Upper lobe of left lung (tissue), 4 donors: Measurements from ENCODE around the gene VEGFC.

Experiments
- EP300 ChIP-seq, 4 donors: sonication (generic); formaldehyde crosslinking; IDR thresholded peaks; one replicate each; pipeline ENCODE4 v1.5.1; 2017; ENCODE audit warnings: antibody characterized with exemption in 4 of 4, control low read depth in 2 of 4
- POLR2A ChIP-seq, 4 donors: fragments of 450-650 bp; IDR thresholded peaks; one replicate each; pipeline ENCODE4 v1.5.1; 2016 to 2017; ENCODE audit warnings: antibody characterized with exemption in 4 of 4, mild to moderate bottlenecking in 2 of 4
- POLR2AphosphoS5 ChIP-seq, 2 donors: sonication (generic); formaldehyde crosslinking; IDR thresholded peaks; one replicate each; pipeline ENCODE4 v1.5.1; 2017; ENCODE audit warnings: antibody characterized with exemption in 2 of 2
- TF ChIP-seq, protein P1 (sequence below), 6 experiments: fragments of 450-650 bp in 4 of 6; fragments of 200-600 bp in 2 of 6; sonication (generic) in 2 of 6; IDR thresholded peaks; one replicate each; pipeline ENCODE4 v1.5.1; 2016 to 2019; ENCODE audit warnings: antibody characterized with exemption in 6 of 6

DNA sequence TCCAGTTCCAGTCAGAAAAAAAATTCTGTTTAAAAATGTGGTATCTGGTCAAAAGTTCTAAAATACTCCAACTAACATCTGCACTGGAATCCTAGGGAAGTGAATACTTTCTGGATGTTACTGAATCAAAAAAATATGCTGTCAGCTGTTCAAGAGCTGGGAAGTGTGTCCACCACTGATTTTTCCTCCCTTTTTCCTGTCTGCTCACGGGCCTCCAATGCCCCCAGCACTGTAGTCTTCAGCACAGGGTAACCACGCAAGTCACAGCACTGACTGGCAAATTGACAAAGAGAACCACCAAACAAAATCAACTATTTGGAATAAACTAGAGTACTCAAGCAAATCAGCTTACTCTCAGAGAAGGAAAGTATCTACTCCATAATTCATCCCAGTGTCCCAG lies 9.9 kb downstream of the VEGFC start:
- TF ChIP-seq, protein P1, sequence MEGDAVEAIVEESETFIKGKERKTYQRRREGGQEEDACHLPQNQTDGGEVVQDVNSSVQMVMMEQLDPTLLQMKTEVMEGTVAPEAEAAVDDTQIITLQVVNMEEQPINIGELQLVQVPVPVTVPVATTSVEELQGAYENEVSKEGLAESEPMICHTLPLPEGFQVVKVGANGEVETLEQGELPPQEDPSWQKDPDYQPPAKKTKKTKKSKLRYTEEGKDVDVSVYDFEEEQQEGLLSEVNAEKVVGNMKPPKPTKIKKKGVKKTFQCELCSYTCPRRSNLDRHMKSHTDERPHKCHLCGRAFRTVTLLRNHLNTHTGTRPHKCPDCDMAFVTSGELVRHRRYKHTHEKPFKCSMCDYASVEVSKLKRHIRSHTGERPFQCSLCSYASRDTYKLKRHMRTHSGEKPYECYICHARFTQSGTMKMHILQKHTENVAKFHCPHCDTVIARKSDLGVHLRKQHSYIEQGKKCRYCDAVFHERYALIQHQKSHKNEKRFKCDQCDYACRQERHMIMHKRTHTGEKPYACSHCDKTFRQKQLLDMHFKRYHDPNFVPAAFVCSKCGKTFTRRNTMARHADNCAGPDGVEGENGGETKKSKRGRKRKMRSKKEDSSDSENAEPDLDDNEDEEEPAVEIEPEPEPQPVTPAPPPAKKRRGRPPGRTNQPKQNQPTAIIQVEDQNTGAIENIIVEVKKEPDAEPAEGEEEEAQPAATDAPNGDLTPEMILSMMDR (IDR thresholded peaks at IDR 0.05) = no peak
- TF ChIP-seq POLR2A (IDR thresholded peaks at IDR 0.05) = no peak
- TF ChIP-seq POLR2AphosphoS5 (IDR thresholded peaks at IDR 0.05) = no peak
- TF ChIP-seq EP300 (IDR thresholded peaks at IDR 0.05) = no peak
